Activated B cell treated with CpG ODN at 0.5 μM for 24 hours (primary cell): Measurements from ENCODE around the gene SMG9. TPM values are rescaled to one million over a fixed set of nuclear protein-coding genes. Genes with fewer than 3 reads are reported as not detected.

ENCODE experiments used
- ATAC-seq: fragments of 200-7000 bp; cut with Tn5 transposase; one replicate; pipeline ENCODE4 v1.10.0; 2021; ENCODE audit warnings: low read depth, mild to moderate bottlenecking, moderate library complexity
- CTCF ChIA-PET: fragments of 350-600 bp; sonication (Branson Sonifier 250); formaldehyde crosslinking; loops from one replicate; lab custom pipeline; 2021; ENCODE audit warnings: antibody characterized with exemption; lab: Charles Lee
- POLR2A ChIA-PET: fragments of 350-600 bp; sonication (Branson Sonifier 250); formaldehyde crosslinking; loops from one replicate; lab custom pipeline; 2021; ENCODE audit warnings: antibody characterized with exemption; lab: Charles Lee
- DNase-seq: peaks from one replicate; pipeline ENCODE4 v3.0.0; 2022
- H3K27ac Mint-ChIP-seq: one replicate; pipeline ENCODE4 v1.8.0; 2020; ENCODE audit warnings: mixed read lengths
- H3K27me3 Mint-ChIP-seq: one replicate; pipeline ENCODE4 v1.8.0; 2021; ENCODE audit warnings: mixed read lengths
- H3K36me3 Mint-ChIP-seq: one replicate; pipeline ENCODE4 v1.8.0; 2021; ENCODE audit warnings: low read depth, mixed read lengths
- H3K4me1 Mint-ChIP-seq: one replicate; pipeline ENCODE4 v1.8.0; 2021; ENCODE audit warnings: mixed read lengths
- H3K4me3 Mint-ChIP-seq: one replicate; pipeline ENCODE4 v1.8.0; 2020; ENCODE audit warnings: mild to moderate bottlenecking, mixed read lengths
- H3K9me3 Mint-ChIP-seq: one replicate; pipeline ENCODE4 v1.8.0; 2020; ENCODE audit warnings: mixed read lengths
- intact Hi-C: fragments of 100-400 bp; cut with micrococcal nuclease; formaldehyde crosslinking; loops from one replicate; pipeline ENCODE4 v1.15.1; 2024
- total RNA-seq: library from RNA; stranded (reverse); gene quantifications from 2 replicates; pipeline ENCODE4 v1.2.3, GENCODE V29; 2022
- TF ChIP-seq, protein P1 (sequence below): fragments of 200-600 bp; IDR thresholded peaks from one replicate; pipeline ENCODE4 v1.8.0; 2022; ENCODE audit warnings: antibody characterized with exemption, mild to moderate bottlenecking

The SMG9 gene
- total RNA-seq, 1 donor from 2014 or later = 105 TPM

DNA sequence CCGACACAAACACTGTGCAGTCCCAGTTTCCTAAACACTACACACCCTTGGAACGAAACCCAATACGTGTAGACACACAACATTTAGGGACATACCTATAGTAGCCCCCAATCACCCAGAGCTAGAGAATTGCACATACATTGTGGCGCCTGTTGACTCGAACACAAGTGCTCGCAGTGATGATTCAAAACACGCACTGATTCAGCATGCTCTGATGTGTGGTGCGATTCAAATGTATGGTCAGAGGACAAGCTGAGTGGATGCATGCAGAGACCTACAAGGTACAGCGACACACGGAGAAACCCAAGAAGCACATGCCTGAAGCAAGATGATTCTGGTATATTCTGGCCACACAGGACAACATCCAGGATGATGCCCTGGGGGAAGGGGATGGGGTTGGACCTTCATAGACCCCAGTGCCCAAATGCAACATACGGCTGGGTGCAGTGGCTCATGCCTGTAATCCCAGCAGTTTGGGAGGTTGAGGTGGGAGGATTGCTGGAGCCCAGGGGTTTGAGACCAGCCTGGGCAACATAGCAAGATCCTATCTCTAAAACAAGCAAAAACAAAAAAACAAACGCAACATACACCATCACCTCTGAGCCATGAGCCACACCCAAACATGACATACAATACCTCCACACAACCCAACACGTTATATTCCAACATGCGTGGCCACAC, 27.0 kb upstream of the SMG9 start:
- ChIA-PET POLR2A (interaction anchor here (1.1 to 12.2 kb wide), 5 partner anchors 9 to 113 kb away, joined by 3 to 661 read pairs (median 11); partner anchors contain the start of genes SMG9 and ZNF283), CTCF (interaction anchor here (0.7 to 8.6 kb wide), 4 partner anchors 14 to 36 kb away, joined by 4 to 113 read pairs (median 9); partner anchors contain the start of gene SMG9)
- Mint-ChIP-seq H3K4me3 (peak overlapping the region; percentile 88), H3K36me3 (peaks cover 26% of the 10 kb centered on the region), H3K27me3 (no peaks in the 10 kb centered on the region), H3K4me1 (peaks cover 74% of the 10 kb centered on the region), H3K27ac (peak overlapping the region; percentile 94), H3K9me3 (no peaks in the 10 kb centered on the region)
- ATAC-seq (no peak), DNase-seq (no peak)
- intact Hi-C loops = loop anchor here (1.0 to 10.0 kb wide), 6 partner anchors 27 to 337 kb away; partner anchors contain the start of genes IRGQ, SMG9, ZNF575 and ZNF576
- TF ChIP-seq, protein P1, sequence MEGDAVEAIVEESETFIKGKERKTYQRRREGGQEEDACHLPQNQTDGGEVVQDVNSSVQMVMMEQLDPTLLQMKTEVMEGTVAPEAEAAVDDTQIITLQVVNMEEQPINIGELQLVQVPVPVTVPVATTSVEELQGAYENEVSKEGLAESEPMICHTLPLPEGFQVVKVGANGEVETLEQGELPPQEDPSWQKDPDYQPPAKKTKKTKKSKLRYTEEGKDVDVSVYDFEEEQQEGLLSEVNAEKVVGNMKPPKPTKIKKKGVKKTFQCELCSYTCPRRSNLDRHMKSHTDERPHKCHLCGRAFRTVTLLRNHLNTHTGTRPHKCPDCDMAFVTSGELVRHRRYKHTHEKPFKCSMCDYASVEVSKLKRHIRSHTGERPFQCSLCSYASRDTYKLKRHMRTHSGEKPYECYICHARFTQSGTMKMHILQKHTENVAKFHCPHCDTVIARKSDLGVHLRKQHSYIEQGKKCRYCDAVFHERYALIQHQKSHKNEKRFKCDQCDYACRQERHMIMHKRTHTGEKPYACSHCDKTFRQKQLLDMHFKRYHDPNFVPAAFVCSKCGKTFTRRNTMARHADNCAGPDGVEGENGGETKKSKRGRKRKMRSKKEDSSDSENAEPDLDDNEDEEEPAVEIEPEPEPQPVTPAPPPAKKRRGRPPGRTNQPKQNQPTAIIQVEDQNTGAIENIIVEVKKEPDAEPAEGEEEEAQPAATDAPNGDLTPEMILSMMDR = no peak

DNA sequence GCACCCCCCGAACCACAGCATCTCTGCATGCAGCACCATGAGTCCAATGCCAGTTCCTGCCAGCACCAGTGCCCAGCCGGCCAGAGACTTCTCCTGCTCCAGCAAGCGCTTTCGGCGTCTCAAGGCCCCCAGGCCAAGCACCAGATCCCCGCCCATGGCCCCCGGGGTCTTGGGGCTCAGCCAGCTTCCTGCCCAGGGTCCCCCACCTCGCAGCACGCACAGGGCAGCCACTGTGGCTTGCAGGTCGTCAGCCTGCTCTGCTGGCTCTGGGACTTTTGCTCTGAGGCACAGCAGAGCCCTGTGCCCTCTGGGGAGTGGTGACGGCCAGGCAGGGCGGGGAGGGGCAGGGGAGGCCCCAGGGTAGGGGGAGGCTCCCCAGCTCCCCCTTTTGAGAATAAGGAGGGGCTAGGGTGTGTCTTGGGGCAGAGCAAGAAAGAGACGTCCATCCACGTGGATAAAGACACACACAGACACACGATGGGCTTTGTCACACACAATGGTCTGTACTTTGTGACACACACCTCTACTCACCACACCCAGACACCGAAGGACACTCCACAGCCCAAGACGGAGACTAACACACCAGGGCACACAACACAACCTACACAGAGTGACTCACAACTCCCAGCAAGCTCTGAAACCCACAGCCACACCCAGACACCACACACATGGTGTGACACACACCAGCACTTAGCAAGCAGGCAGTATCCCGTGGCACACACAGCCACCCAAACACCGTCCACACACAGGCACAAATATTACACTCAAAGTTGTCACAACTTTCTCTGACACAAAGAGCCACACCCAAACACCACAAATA, 26.2 kb upstream of the SMG9 start, which contains the start of gene KCNN4:
TSS of gene KCNN4 (minus strand) at position 268 of the 820 bp plus-strand sequence. CDS start at position 156, 112 bp downstream.
- POLR2A ChIA-PET = interaction anchor here (0.6 to 12.2 kb wide), 11 partner anchors 10 to 263 kb away, joined by 3 to 661 read pairs (median 4); partner anchors contain the start of genes IRGQ, SMG9, ZNF283 and ZNF576
- ATAC-seq (peak; percentile 77), DNase-seq (peak; percentile 70)
- intact Hi-C loops = loop anchor here (1.0 to 10.0 kb wide), 7 partner anchors 15 to 336 kb away; partner anchors contain the start of genes IRGQ, SMG9, ZNF575 and ZNF576
- Mint-ChIP-seq H3K27me3 (no peaks in the 10 kb centered on the region), H3K4me1 (peaks cover 82% of the 10 kb centered on the region), H3K36me3 (peaks cover 34% of the 10 kb centered on the region), H3K9me3 (no peaks in the 10 kb centered on the region), H3K27ac (peak within 1 kb of the TSS; percentile 94), H3K4me3 (peak within 1 kb of the TSS; percentile 88)
- CTCF ChIA-PET = interaction anchor here (0.8 to 8.6 kb wide), 6 partner anchors 12 to 226 kb away, joined by 3 to 113 read pairs (median 6); partner anchors contain the start of gene SMG9
- TF ChIP-seq, protein P1 = no peak

DNA sequence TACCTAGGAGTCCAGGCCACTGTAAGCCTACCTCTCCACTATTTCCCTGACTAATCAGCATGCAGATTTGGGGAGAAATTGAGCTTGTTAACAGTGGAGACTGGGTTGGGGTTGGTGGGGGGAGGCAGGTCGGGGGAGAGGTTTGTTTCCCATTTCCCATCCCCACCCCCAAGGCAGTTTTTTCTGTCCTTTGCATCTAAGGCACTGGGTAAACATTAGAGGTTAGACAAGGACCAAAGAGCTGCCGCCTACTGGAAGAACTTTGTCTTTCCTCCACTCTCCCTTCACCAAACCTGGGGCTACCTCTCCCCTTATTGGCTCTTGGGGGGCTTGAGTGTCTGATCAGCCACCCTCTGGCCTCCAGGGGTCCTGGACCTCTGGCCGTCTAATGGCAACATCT, 25.1 kb upstream of the SMG9 start:
- Mint-ChIP-seq H3K4me3 (peak overlapping the region; percentile 88), H3K36me3 (peaks cover 44% of the 10 kb centered on the region), H3K9me3 (no peaks in the 10 kb centered on the region), H3K27ac (peak overlapping the region; percentile 94), H3K27me3 (no peaks in the 10 kb centered on the region), H3K4me1 (peaks cover 86% of the 10 kb centered on the region)
- ATAC-seq (no peak), DNase-seq (no peak)
- TF ChIP-seq, protein P1 = no peak
- intact Hi-C loops = loop anchor here (1.0 to 10.0 kb wide), 5 partner anchors 14 to 335 kb away; partner anchors contain the start of genes IRGQ, ZNF575 and ZNF576
- ChIA-PET POLR2A (interaction anchor here (1.0 to 12.2 kb wide), 4 partner anchors 20 to 111 kb away, joined by 3 to 661 read pairs (median 32); partner anchors contain the start of gene SMG9), CTCF (interaction anchor here (1.0 to 8.6 kb wide), 5 partner anchors 10 to 225 kb away, joined by 3 to 113 read pairs (median 14); partner anchors contain the start of gene SMG9)

- ATAC-seq (no peak), DNase-seq (no peak)
- ChIA-PET POLR2A (interaction anchor here (0.9 to 12.2 kb wide), 5 partner anchors 11 to 316 kb away, joined by 3 to 661 read pairs (median 11); partner anchors contain the start of gene SMG9), CTCF (interaction anchor here (1.6 to 8.6 kb wide), 5 partner anchors 9 to 33 kb away, joined by 6 to 113 read pairs (median 14); partner anchors contain the start of gene SMG9)
- peaks cover 81% of the 10 kb centered on the region for H3K4me1 Mint-ChIP-seq
- peak overlapping the region; percentile 88 for H3K4me3 Mint-ChIP-seq
- intact Hi-C loops = no loop called here
- H3K36me3 Mint-ChIP-seq = peaks cover 47% of the 10 kb centered on the region
- peak overlapping the region; percentile 94 for H3K27ac Mint-ChIP-seq
- TF ChIP-seq, protein P1 = no peak
- no peaks in the 10 kb centered on the region for H3K27me3 Mint-ChIP-seq
- H3K9me3 Mint-ChIP-seq = no peaks in the 10 kb centered on the region
These were observed 24.5 kb upstream of the SMG9 start for GRCh38 chr19:43779147-43779819.
